ENCODE data around the gene RAB31. TPM values are rescaled to one million over a fixed set of nuclear protein-coding genes. Genes with fewer than 3 reads are reported as not detected.

The RAB31 gene
- total RNA-seq, 4 donors from 2014 or later = 22.9 to 98.1 (median 34.3) TPM

DNA sequence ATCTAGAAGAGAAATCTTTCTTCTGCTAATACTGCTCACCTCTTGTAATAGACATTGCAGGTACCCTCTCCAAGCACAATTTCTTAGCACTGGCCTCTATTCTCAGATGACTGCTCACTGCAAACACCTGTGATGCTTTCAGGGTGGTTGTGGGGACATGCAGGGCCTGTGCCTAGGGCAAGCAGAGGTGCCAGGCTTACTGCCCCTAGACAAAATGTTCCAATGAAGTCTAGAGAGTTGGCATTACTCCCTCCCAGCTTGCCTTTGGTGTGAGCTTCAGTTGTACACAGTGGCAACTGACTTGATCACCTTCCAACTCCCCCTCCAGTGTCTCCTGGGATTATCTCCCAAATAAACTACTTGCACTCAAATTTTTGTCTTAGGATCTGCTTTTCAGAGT is 164.7 kb downstream of the RAB31 start:
- Histone ChIP-seq H3K9me3 (no peaks in the 10 kb centered on the region), H3K27ac (no peak overlapping the region), H3K27me3 (no peaks in the 10 kb centered on the region), H3K36me3 (no peaks in the 10 kb centered on the region), H3K4me3 (no peak overlapping the region), H3K4me1 (peaks cover 6 to 10% of the 10 kb centered on the region in 2 donors)
- TF ChIP-seq, protein P1, sequence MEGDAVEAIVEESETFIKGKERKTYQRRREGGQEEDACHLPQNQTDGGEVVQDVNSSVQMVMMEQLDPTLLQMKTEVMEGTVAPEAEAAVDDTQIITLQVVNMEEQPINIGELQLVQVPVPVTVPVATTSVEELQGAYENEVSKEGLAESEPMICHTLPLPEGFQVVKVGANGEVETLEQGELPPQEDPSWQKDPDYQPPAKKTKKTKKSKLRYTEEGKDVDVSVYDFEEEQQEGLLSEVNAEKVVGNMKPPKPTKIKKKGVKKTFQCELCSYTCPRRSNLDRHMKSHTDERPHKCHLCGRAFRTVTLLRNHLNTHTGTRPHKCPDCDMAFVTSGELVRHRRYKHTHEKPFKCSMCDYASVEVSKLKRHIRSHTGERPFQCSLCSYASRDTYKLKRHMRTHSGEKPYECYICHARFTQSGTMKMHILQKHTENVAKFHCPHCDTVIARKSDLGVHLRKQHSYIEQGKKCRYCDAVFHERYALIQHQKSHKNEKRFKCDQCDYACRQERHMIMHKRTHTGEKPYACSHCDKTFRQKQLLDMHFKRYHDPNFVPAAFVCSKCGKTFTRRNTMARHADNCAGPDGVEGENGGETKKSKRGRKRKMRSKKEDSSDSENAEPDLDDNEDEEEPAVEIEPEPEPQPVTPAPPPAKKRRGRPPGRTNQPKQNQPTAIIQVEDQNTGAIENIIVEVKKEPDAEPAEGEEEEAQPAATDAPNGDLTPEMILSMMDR (IDR thresholded peaks at IDR 0.05) = no peak
- TF ChIP-seq POLR2A (IDR thresholded peaks at IDR 0.05) = no peak
- intact Hi-C loops (cut with DNase I; ENCODE audit: low total_unique reads) = no loop called here
- no peak for DNase-seq

- H3K4me3 ChIP-seq = no peak overlapping the region
- H3K27ac ChIP-seq = no peak overlapping the region
- intact Hi-C loops (cut with DNase I; ENCODE audit: low total_unique reads) = no loop called here
- H3K27me3 ChIP-seq = no peaks in the 10 kb centered on the region
- peaks cover 0 to 10% of the 10 kb centered on the region in 2 donors for H3K4me1 ChIP-seq
- no peaks in the 10 kb centered on the region for H3K36me3 ChIP-seq
- no peak for TF ChIP-seq POLR2A (IDR thresholded peaks at IDR 0.05)
- TF ChIP-seq, protein P1 (IDR thresholded peaks at IDR 0.05) = no peak
- H3K9me3 ChIP-seq = no peaks in the 10 kb centered on the region
- DNase-seq = no peak
Measured at GRCh38 chr18:9874728-9875127, 166.6 kb downstream of the RAB31 start.

DNA sequence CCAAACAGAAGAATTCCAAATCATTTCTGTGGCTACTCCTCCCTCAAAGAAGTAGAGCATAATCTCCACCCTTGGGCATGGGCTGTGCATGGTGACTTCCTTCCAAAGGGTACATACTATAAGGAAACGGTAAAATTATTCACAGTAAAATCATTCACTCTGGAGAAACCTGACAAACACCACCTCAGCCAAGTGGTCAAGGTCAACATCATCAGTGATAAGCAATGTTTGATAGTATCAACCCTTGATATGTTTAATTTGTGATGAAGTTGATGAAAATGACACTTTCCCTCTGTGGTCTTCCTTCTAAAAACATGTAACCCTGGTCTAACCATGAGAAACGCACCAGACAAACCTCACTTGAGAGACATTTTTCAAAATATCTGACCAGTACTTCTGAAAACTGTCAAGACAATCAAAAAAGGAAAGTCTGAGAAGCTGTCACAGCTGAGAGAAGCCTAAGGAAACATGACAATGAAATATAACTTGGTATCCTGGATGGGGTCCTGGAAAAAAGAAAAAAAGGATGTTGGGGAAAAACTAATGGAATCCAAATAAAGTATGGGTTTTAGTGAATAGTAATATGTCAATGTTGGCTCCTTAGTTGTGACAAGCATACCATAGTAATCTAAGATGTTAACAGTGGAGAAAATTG is 168.2 kb downstream of the RAB31 start:
- TF ChIP-seq, protein P1 (IDR thresholded peaks at IDR 0.05) = no peak
- no peak for TF ChIP-seq POLR2A (IDR thresholded peaks at IDR 0.05)
- intact Hi-C loops (cut with DNase I; ENCODE audit: low total_unique reads) = no loop called here
- Histone ChIP-seq H3K36me3 (no peaks in the 10 kb centered on the region), H3K27ac (peak overlapping the region; percentile 81 to 84), H3K4me1 (no peaks in the 10 kb centered on the region), H3K9me3 (no peaks in the 10 kb centered on the region), H3K27me3 (no peaks in the 10 kb centered on the region), H3K4me3 (peak overlapping the region in 1 of 2 donors; percentile 14)
- DNase-seq = no peak

- intact Hi-C loops (cut with DNase I; ENCODE audit: low total_unique reads) = no loop called here
- no peaks in the 10 kb centered on the region for H3K9me3 ChIP-seq
- no peaks in the 10 kb centered on the region for H3K36me3 ChIP-seq
- TF ChIP-seq, protein P1 (IDR thresholded peaks at IDR 0.05) = no peak
- TF ChIP-seq POLR2A (IDR thresholded peaks at IDR 0.05) = no peak
- DNase-seq = peak; percentile 66 to 80
- H3K4me3 ChIP-seq = peak overlapping the region; percentile 14 to 19
- H3K27me3 ChIP-seq = no peaks in the 10 kb centered on the region
- H3K27ac ChIP-seq = peak overlapping the region; percentile 81 to 84
- no peaks in the 10 kb centered on the region for H3K4me1 ChIP-seq
Measured at GRCh38 chr18:9876867-9877654, 169.0 kb downstream of the RAB31 start.

DNA sequence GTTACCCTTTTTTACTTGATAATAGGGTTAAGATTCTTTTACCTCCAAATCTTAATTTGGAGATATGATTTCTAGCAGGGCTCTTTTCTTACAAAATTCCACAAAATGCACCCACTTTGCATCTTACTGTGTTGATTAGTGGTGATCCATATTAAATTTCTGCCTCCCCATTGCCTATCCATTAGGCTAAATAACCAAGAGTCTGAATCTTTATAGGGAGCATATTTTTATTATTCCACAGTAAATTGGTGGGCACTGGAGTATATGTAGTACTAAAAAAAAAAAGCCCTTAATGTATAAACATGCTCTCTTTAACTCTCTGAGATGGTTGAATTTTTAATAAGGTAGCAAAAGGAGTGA is 169.5 kb downstream of the RAB31 start:
- TF ChIP-seq, protein P1 (IDR thresholded peaks at IDR 0.05) = no peak
- no peak for TF ChIP-seq POLR2A (IDR thresholded peaks at IDR 0.05)
- DNase-seq = no peak
- Histone ChIP-seq H3K9me3 (no peaks in the 10 kb centered on the region), H3K27ac (peak overlapping the region; percentile 81 to 84), H3K36me3 (no peaks in the 10 kb centered on the region), H3K4me1 (no peaks in the 10 kb centered on the region), H3K4me3 (peak overlapping the region in 1 of 2 donors; percentile 14), H3K27me3 (no peaks in the 10 kb centered on the region)
- intact Hi-C loops (cut with DNase I; ENCODE audit: low total_unique reads) = no loop called here

Data from uterus (tissue), 4 donors.